GM12878 (cell line): ENCODE measurements around the gene PPARD. TPM values are rescaled to one million over a fixed set of nuclear protein-coding genes. Genes with fewer than 3 reads are reported as not detected.

ENCODE experiments used
- BCL11A ChIP-seq: IDR thresholded peaks from 2 replicates; pipeline ENCODE4 v1.6.1; 2011; ENCODE audit warnings: low read depth, low read length
- CHD4 ChIP-seq: fragments of 200-600 bp; sonication (generic); IDR thresholded peaks from 2 replicates; pipeline ENCODE4 v1.6.1; 2016; ENCODE audit warnings: mild to moderate bottlenecking
- CREB1 ChIP-seq: IDR thresholded peaks from 2 replicates; pipeline ENCODE4 v1.6.1; 2012; ENCODE audit warnings: low read depth, mild to moderate bottlenecking, inconsistent platforms
- EP300 ChIP-seq, 2 experiments: fragments of 150-350 bp in 1 of 2; IDR thresholded peaks; 2 replicates each; pipeline ENCODE4 v1.6.1; 2011 to 2012; ENCODE audit warnings: low read depth in 2 of 2, low read length in 2 of 2, borderline replicate concordance in 1 of 2, improper control_type of control experiment in 1 of 2, inconsistent platforms in 1 of 2; ENCODE audit not compliant: control insufficient read depth in 1 of 2
- FOXK2 ChIP-seq: fragments of 450-650 bp; IDR thresholded peaks from 2 replicates; pipeline ENCODE4 v1.6.1; 2017; ENCODE audit warnings: mild to moderate bottlenecking, moderate library complexity
- HCFC1 ChIP-seq: fragments of 150-350 bp; IDR thresholded peaks from 2 replicates; pipeline ENCODE4 v1.6.1; 2014; ENCODE audit warnings: low read length
- HDAC6 ChIP-seq: fragments of 200-600 bp; sonication (generic); IDR thresholded peaks from one replicate; pipeline ENCODE4 v1.8.0; 2017; ENCODE audit warnings: antibody characterized with exemption; ENCODE audit not compliant: unreplicated experiment
- IKZF1 ChIP-seq: fragments of 450-650 bp; conservative IDR thresholded peaks from 2 replicates; pipeline ENCODE4 v1.6.1; 2017; ENCODE audit warnings: antibody characterized with exemption, mild to moderate bottlenecking
- JUNB ChIP-seq: IDR thresholded peaks from 2 replicates; pipeline ENCODE4 v1.6.1; 2016; ENCODE audit warnings: antibody characterized with exemption, mild to moderate bottlenecking
- PAX8 ChIP-seq: fragments of 450-650 bp; IDR thresholded peaks from 2 replicates; pipeline ENCODE4 v1.6.1; 2017; ENCODE audit warnings: mild to moderate bottlenecking, moderate library complexity
- POLR2AphosphoS2 ChIP-seq: IDR thresholded peaks from 2 replicates; pipeline ENCODE4 v1.6.1; 2011; ENCODE audit warnings: low read depth, mild to moderate bottlenecking, low read length, improper control_type of control experiment, moderate library complexity
- RFX5 ChIP-seq: IDR thresholded peaks from 2 replicates; pipeline ENCODE4 v1.6.1; 2011; ENCODE audit warnings: low read depth, low read length, improper control_type of control experiment
- SPI1 ChIP-seq: IDR thresholded peaks from 2 replicates; pipeline ENCODE4 v1.6.1; 2011; ENCODE audit warnings: low read depth, mild to moderate bottlenecking, low read length, moderate library complexity, borderline replicate concordance; ENCODE audit not compliant: insufficient read depth
- SREBF1 ChIP-seq: IDR thresholded peaks from 2 replicates; pipeline ENCODE4 v1.6.1; 2012; ENCODE audit warnings: mild to moderate bottlenecking, low read length
- SREBF2 ChIP-seq: IDR thresholded peaks from 2 replicates; pipeline ENCODE4 v1.6.1; 2012; ENCODE audit warnings: mild to moderate bottlenecking, low read length
- SRF ChIP-seq, 2 experiments: IDR thresholded peaks; 2 replicates each; pipeline ENCODE4 v1.6.1; 2011; ENCODE audit warnings: low read depth in 2 of 2, low read length in 2 of 2, mild to moderate bottlenecking in 1 of 2, moderate library complexity in 1 of 2
- SUPT20H ChIP-seq: IDR thresholded peaks from 2 replicates; pipeline ENCODE4 v1.6.1; 2011; ENCODE audit warnings: low read depth, mild to moderate bottlenecking, low read length, moderate library complexity, borderline replicate concordance; ENCODE audit not compliant: control insufficient read depth
- SUZ12 ChIP-seq: fragments of 200-600 bp; sonication (generic); IDR thresholded peaks from one replicate; pipeline ENCODE4 v1.6.1; 2018; ENCODE audit warnings: antibody characterized with exemption, mild to moderate bottlenecking; ENCODE audit not compliant: unreplicated experiment
- TAF1 ChIP-seq: IDR thresholded peaks from 2 replicates; pipeline ENCODE4 v1.6.1; 2011; ENCODE audit warnings: mild to moderate bottlenecking, low read depth, low read length, borderline replicate concordance
- TBL1XR1 ChIP-seq: IDR thresholded peaks from 2 replicates; pipeline ENCODE4 v1.6.1; 2012; ENCODE audit warnings: low read depth, low read length, improper control_type of control experiment
- YY1 ChIP-seq: IDR thresholded peaks from 2 replicates; pipeline ENCODE4 v1.6.1; 2011; ENCODE audit warnings: low read depth, mild to moderate bottlenecking, low read length
- ZNF207 ChIP-seq: fragments of 450-650 bp; IDR thresholded peaks from 2 replicates; pipeline ENCODE4 v1.6.1; 2014; ENCODE audit warnings: antibody characterized with exemption, mild to moderate bottlenecking, borderline replicate concordance
- ZNF384 ChIP-seq: IDR thresholded peaks from 2 replicates; pipeline ENCODE4 v1.6.1; 2012; ENCODE audit warnings: low read depth, mild to moderate bottlenecking, low read length, improper control_type of control experiment, borderline replicate concordance
- ZNF622 ChIP-seq: fragments of 450-650 bp; IDR thresholded peaks from 2 replicates; pipeline ENCODE4 v1.6.1; 2017; ENCODE audit warnings: mild to moderate bottlenecking, inconsistent platforms
- polyA plus RNA-seq, 11 experiments: library from polyadenylated mRNA; depleted of rRNA in 4 of 11; unstranded in 6 of 11; stranded (reverse) in 5 of 11; fragments of >200 nt; fragmentation: Nextera tagmentation in 4 of 11; fragmentation: Illumina TruSeq in 1 of 11; extraction: Ambion mirVana in 4 of 11; extraction: Trizol in 1 of 11; gene quantifications; 1 replicate in 1 of 11; 2 replicates in 10 of 11; pipeline versions ENCODE4 v1.2.1 to v1.2.3, GENCODE V29; 2011 to 2016; ENCODE audit warnings: inconsistent platforms in 2 of 11, missing spikeins in 2 of 11, low read depth in 1 of 11
- total RNA-seq, 4 experiments: library from RNA; depleted of rRNA in 3 of 4; stranded (reverse); fragments of >200 nt in 3 of 4; fragmentation: Illumina TruSeq in 1 of 4; extraction: Trizol in 1 of 4; gene quantifications; 2 replicates each; pipeline versions ENCODE4 v1.2.1 to v1.2.3, GENCODE V29; 2013 to 2021
- TF ChIP-seq, protein P1 (sequence below): IDR thresholded peaks from 2 replicates; pipeline ENCODE4 v1.6.1; 2012; ENCODE audit warnings: low read length, inconsistent platforms
- TF ChIP-seq, protein P2 (sequence below): IDR thresholded peaks from 2 replicates; pipeline ENCODE4 v1.6.1; 2012; ENCODE audit warnings: low read depth, low read length, improper control_type of control experiment
- TF ChIP-seq, protein P3 (sequence below): fragments of 150-350 bp; IDR thresholded peaks from 2 replicates; pipeline ENCODE4 v1.6.1; 2016; ENCODE audit warnings: low read depth, low read length

Gene PPARD
- total and polyA plus RNA-seq, 10 of the 15 experiments (the other 5 are each of a cell fraction or from before 2014, with no cell fraction given): 0.05 to 12.6 (median 6.7) TPM

DNA sequence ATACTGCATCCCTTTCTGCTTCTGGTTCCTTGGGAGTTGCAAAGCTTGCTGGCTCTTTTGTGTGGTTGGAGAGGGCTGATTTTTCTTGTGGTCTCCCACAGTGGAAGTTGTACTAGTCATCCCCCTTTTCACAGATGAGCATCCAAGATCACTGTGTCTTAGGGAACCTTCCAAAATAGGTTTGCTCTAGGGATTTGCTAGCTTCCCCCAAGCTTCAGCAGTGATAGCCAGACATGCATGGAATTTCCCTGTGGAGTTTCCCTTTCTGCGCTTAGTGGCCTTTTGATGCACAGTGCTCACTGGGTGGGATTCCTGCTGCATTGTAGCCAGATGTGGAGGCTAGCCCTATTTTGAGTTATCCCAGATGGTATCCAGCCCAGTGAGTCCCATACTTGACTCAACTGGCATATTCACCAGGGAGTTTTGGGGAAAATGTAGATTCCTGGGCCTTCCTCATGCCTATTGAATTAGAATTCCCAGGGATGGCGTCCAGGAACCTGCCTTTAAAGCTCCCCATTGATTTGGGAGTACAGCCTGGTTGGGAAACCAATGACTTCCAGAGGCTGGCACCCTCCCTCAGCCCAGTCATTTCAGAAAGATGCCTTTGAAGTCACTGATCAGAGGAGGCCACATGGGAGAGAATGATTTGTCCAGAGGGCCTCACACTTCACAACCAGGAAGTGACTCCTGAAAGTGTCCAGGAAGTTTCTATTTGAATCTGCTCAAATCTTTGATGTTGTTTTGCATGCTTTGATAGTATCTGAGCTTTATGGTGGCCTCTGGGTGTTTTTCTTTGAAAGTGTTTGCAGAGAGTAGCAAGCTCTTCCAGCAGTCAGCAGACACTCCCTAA lies 25.9 kb downstream of the PPARD start (continued):
- TF ChIP-seq PAX8 (no peak), FOXK2 (no peak), SUPT20H (no peak), IKZF1 (peak; percentile 93), SREBF2 (no peak), SPI1 (peak; percentile 74), HCFC1 (no peak), CREB1 (peak; percentile 43; the same call in 1 of the 2 replicates), ZNF384 (no peak), SREBF1 (no peak), ZNF622 (no peak), EP300 (IDR thresholded peaks at IDR 0.05; ENCODE audit: borderline replicate concordance in 1 of 2, control insufficient read depth in 1 of 2, low read depth in 2 of 2, low read length in 2 of 2) (0 out of 4 replicates have a peak, but pooled peaks of 1 of the 2 experiments have one; percentile 31), CHD4 (no peak), JUNB (peak; percentile 86), ZNF207 (no peak), SUZ12 (no peak), TAF1 (0 out of 2 replicates have a peak, but pooled peaks have one; percentile 22), TBL1XR1 (no peak), POLR2AphosphoS2 (no peak), YY1 (0 out of 2 replicates have a peak, but pooled peaks have one; percentile 38), BCL11A (no peak), RFX5 (no peak), SRF (IDR thresholded peaks at IDR 0.05; ENCODE audit: low read depth in 2 of 2, low read length in 2 of 2) (no peak), HDAC6 (no peak)
- TF ChIP-seq, protein P1, sequence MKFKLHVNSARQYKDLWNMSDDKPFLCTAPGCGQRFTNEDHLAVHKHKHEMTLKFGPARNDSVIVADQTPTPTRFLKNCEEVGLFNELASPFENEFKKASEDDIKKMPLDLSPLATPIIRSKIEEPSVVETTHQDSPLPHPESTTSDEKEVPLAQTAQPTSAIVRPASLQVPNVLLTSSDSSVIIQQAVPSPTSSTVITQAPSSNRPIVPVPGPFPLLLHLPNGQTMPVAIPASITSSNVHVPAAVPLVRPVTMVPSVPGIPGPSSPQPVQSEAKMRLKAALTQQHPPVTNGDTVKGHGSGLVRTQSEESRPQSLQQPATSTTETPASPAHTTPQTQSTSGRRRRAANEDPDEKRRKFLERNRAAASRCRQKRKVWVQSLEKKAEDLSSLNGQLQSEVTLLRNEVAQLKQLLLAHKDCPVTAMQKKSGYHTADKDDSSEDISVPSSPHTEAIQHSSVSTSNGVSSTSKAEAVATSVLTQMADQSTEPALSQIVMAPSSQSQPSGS: peak; percentile 43; the same call in 1 of the 2 replicates
- TF ChIP-seq, protein P2, sequence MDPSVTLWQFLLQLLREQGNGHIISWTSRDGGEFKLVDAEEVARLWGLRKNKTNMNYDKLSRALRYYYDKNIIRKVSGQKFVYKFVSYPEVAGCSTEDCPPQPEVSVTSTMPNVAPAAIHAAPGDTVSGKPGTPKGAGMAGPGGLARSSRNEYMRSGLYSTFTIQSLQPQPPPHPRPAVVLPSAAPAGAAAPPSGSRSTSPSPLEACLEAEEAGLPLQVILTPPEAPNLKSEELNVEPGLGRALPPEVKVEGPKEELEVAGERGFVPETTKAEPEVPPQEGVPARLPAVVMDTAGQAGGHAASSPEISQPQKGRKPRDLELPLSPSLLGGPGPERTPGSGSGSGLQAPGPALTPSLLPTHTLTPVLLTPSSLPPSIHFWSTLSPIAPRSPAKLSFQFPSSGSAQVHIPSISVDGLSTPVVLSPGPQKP: no peak
- TF ChIP-seq, protein P3, sequence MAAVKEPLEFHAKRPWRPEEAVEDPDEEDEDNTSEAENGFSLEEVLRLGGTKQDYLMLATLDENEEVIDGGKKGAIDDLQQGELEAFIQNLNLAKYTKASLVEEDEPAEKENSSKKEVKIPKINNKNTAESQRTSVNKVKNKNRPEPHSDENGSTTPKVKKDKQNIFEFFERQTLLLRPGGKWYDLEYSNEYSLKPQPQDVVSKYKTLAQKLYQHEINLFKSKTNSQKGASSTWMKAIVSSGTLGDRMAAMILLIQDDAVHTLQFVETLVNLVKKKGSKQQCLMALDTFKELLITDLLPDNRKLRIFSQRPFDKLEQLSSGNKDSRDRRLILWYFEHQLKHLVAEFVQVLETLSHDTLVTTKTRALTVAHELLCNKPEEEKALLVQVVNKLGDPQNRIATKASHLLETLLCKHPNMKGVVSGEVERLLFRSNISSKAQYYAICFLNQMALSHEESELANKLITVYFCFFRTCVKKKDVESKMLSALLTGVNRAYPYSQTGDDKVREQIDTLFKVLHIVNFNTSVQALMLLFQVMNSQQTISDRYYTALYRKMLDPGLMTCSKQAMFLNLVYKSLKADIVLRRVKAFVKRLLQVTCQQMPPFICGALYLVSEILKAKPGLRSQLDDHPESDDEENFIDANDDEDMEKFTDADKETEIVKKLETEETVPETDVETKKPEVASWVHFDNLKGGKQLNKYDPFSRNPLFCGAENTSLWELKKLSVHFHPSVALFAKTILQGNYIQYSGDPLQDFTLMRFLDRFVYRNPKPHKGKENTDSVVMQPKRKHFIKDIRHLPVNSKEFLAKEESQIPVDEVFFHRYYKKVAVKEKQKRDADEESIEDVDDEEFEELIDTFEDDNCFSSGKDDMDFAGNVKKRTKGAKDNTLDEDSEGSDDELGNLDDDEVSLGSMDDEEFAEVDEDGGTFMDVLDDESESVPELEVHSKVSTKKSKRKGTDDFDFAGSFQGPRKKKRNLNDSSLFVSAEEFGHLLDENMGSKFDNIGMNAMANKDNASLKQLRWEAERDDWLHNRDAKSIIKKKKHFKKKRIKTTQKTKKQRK: no peak
